Motor neuron (in vitro differentiated cells): ENCODE data around the gene GATC. TPM values are rescaled to one million over a fixed set of nuclear protein-coding genes. Genes with fewer than 3 reads are reported as not detected.
A peak's percentile ranks its signal among the peaks of the same experiment; 100 is the strongest.

Experiments
- ATAC-seq, 8 experiments: fragments of 200-7000 bp; cut with Tn5 transposase; replicated peaks in 6 of 8; 2 replicates each; pipeline ENCODE4 v1.8.0; 2021; ENCODE audit warnings: mild to moderate bottlenecking in 8 of 8, moderate library complexity in 8 of 8
- H3K27ac ChIP-seq, 2 donors: fragments of 250-450 bp; sonication (Bioruptor Pico); 2 replicates each; pipeline ENCODE4 v1.9.0; 2021; ENCODE audit warnings: antibody characterized with exemption in 2 of 2, mild to moderate bottlenecking in 2 of 2, moderate library complexity in 1 of 2
- H3K4me1 ChIP-seq, 2 donors: fragments of 250-450 bp; sonication (Bioruptor Pico); replicated peaks in 1 of 2; 2 replicates each; pipeline ENCODE4 v1.6.1; 2021; ENCODE audit warnings: antibody characterized with exemption in 2 of 2, mild to moderate bottlenecking in 2 of 2, moderate library complexity in 1 of 2
- H3K4me3 ChIP-seq, 5 donors: fragments of 250-450 bp; sonication (Bioruptor Pico); 2 replicates each; pipeline ENCODE4 v1.9.0; 2021; ENCODE audit warnings: antibody characterized with exemption in 5 of 5, mild to moderate bottlenecking in 5 of 5, moderate library complexity in 4 of 5
- WGBS, 10 experiments: fragments of 450-650 bp; shearing (Covaris generic); methylation state at CpG; one replicate each; pipeline ENCODE4 v1.0.0; 2022; 5-methylcytosine and 5-hydroxymethylcytosine counted together
- in situ Hi-C, 9 experiments: fragments of 400-800 bp; cut with MboI; loops; one replicate each; pipeline ENCODE4 v1.15.0; 2021; ENCODE audit warnings: low sequenced_read_pairs in 9 of 9, low pct_unique_long_range_greater_than_20kb in 2 of 9; ENCODE audit not compliant: unreplicated experiment in 9 of 9
- total RNA-seq, 8 experiments: library from RNA; unstranded; fragments of 300-600 nt; gene quantifications; 2 replicates each; pipeline versions ENCODE4 v1.2.3 to v1.2.4, GENCODE V29; 2022

The GATC gene
- total RNA-seq, 8 experiments from 2014 or later = 20.4 to 38.8 (median 24.5) TPM

GRCh38 chr12:120465756-120466155 lies 19.5 kb downstream of the GATC start:
- Histone ChIP-seq H3K4me3 (no peak overlapping the region), H3K4me1 (peaks cover 6 to 18% of the 10 kb centered on the region in 2 donors), H3K27ac (no peak overlapping the region)
- WGBS, 10 experiments = 31 to 100% (median 56%) methylated on average over 1 to 5 of the region's 5 CpGs
- ATAC-seq = no peak
- in situ Hi-C loops = loop anchor here in 1 of 9 experiments (25.0 kb wide), 1 partner anchor 253 kb away; the partner anchor contains the start of gene RPLP0

DNA sequence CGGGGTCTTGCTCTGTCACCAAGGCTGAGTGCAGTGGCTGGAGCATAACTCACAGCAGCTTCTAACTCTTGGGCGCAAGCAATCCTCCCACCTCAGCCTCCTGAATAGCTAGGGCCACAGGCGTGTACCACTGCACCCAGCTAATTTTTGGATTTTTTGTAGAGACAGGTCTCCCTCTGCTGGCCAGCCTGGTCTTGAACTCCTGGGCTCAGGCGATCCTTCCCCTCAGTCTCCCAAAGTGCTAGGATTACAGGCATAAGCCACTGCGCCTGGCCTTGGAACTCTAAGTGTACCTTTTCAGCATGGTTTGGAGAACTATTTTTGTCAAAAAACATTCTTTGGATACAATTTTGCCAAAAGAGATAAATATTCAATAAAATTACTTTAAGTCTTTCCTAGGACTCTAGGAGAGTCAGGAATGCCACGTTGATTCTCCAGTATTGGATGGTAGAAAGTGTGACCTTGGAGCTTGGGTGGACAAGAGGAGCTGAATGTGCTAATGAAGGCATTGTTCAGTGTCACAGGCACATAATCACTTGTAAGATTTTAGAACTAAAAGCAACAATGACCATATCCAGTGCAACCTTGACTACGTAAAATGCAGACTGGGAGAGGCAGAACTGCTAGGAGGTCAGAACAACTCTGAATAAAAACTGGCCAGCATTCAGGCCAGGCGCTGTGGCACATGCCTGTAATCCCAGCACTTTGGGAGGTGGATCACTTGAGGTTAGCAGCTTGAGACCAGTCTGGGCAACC lies 20.5 kb downstream of the GATC start:
- Histone ChIP-seq H3K27ac (no peak overlapping the region), H3K4me3 (no peak overlapping the region), H3K4me1 (peaks cover 7 to 19% of the 10 kb centered on the region in 2 donors)
- in situ Hi-C loops = loop anchor here in 1 of 9 experiments (25.0 kb wide), 1 partner anchor 254 kb away; the partner anchor contains the start of gene RPLP0
- 14 to 100% (median 61%) methylated on average over 1 to 8 of the region's 8 CpGs for WGBS, 10 experiments
- ATAC-seq = peak in 2 of 8 experiments; percentile 5 to 8

DNA sequence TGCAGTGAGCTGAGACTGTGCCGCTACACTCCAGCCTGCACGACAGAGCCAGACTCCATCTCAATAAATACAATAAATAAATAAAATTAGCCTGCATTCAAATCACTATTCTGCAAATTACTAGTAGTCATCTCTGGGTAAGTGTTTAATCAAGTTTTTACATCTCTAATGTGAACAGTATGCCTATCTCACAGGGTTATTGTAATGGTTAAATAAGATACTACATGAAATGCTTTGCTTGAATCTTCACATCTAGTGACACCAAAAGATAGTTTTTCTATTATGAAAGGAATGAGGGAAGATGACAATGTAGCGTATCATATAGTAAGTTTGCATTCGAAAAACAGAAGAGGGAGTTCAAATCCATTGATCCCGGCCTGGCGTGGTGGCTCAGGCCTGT lies 21.2 kb downstream of the GATC start:
- H3K4me1 ChIP-seq = peaks cover 7 to 19% of the 10 kb centered on the region in 2 donors
- 80 to 100% (median 96%) methylated on average over 1 to 6 of the region's 6 CpGs for WGBS, 10 experiments
- in situ Hi-C loops = loop anchor here in 1 of 9 experiments (25.0 kb wide), 1 partner anchor 255 kb away; the partner anchor contains the start of gene RPLP0
- no peak overlapping the region for H3K4me3 ChIP-seq
- ATAC-seq = no peak
- H3K27ac ChIP-seq = no peak overlapping the region

DNA sequence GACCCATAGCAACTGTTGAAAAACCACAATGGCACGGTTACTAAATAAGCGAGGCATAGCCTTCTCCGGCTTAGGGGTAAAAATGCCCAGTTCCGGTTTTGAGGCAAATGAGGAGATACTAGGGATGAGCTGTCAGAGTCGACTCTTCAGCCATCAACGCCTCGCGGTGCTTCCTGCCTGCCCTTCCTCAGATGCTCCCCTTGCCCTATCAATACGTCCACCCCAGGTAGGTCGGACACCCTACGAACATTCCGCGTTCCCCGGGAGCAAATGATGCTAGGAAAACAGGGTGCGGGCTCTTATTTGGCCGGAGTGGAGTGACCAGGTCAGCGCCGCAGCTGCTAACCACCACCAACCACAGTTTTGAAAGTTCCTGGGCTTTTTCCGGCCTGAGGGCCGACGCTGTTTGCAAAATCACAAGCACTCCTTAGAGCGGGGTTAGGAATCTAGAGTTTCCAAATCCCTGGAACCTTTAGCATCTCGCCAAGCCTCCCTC lies 22.1 kb downstream of the GATC start:
- Histone ChIP-seq H3K27ac (peak overlapping the region; percentile 97 to 98), H3K4me3 (peak overlapping the region; percentile 66 to 95 (median 70)), H3K4me1 (peaks cover 7 to 19% of the 10 kb centered on the region in 2 donors)
- in situ Hi-C loops = loop anchor here in 1 of 9 experiments (25.0 kb wide), 1 partner anchor 256 kb away; the partner anchor contains the start of gene RPLP0
- peak in 3 of 8 experiments; percentile 11 to 25 (median 20) for ATAC-seq
- 0 to 24% (median 2%) methylated on average over 3 to 19 of the region's 23 CpGs; no CpG with 5 or more reads in 1 of the 10 experiments for WGBS, 10 experiments

DNA sequence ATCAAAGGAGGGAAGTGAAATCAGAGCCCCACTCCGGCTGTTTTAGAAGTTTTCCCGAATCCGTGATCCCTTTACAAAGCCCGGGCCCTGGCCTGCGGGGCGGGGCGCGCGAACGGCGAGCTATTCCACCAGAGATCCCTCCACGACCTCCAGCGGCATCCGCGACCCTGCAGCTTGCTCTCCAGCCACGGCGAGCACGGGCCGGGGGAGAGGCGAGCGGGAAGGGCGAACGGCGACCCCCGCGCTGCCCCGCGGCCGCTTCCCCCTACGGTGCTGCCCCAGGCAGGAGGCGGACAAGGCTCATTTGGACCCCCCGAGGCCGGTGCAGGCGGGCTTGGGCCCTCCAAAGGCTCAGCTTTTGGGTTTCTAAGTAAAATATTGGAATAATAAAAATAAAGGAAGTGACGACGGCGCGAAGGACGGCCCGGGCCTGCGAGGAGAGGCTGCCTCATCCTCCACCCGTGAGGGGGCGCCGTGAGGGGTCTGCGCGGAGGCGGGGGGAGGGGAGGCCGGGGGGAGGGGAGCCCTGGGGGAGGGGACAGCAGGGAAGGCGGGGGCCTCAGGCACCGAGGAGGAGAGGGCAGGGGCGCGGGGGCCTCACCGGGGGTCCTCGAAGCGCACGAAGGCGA lies 22.7 kb downstream of the GATC start:
- in situ Hi-C loops = loop anchor here in 1 of 9 experiments (25.0 kb wide), 1 partner anchor 257 kb away; the partner anchor contains the start of gene RPLP0
- Histone ChIP-seq H3K27ac (peak overlapping the region; percentile 97 to 98), H3K4me3 (peak overlapping the region; percentile 66 to 95 (median 70)), H3K4me1 (peaks cover 7 to 19% of the 10 kb centered on the region in 2 donors)
- peak; percentile 6 to 72 (median 62) for ATAC-seq
- 0% methylated on average over 2 to 7 of the region's 57 CpGs; no CpG with 5 or more reads in 4 of the 10 experiments for WGBS, 10 experiments

DNA sequence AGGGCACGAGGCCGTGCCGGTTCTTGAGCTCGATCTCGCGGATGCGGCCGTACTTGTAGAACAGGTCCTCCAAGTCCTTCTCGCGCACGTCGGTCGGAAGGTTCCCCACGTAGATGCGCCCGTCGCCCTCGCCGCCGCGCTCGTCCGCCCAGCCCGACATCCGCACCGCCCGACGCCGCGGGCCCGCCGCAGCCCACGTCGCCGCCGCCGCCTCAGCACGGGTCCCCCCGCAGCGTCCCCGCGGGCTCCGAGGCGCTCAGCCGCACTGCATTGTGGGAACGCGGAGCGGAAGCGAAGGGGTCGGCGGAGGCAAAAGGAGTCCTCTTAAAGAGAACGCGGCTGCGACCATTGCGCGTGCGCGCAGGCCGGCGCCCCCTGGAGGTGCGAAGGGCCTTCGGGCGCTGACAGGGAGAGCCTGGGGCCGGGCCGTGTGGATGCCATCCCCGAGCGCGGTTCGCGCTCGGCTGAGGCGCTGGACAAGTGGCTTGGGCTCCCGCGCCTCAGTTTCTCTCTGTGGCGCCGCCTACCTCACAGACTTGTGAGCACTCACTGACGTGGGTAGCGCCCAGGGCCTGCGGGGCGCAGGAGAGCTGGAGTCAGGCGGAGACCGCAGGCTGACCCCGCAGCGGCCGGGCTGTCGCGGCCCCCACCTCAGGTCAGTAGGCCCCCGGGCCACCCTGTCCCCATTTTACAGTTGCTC lies 23.4 kb downstream of the GATC start, which contains the start of gene SRSF9:
Gene SRSF9, minus strand, starts transcription at position 299 of the 700 bp plus-strand sequence. Its CDS starts 139 bp downstream, at position 160.
- peak within 1 kb of the TSS; percentile 97 to 98 for H3K27ac ChIP-seq

DNA sequence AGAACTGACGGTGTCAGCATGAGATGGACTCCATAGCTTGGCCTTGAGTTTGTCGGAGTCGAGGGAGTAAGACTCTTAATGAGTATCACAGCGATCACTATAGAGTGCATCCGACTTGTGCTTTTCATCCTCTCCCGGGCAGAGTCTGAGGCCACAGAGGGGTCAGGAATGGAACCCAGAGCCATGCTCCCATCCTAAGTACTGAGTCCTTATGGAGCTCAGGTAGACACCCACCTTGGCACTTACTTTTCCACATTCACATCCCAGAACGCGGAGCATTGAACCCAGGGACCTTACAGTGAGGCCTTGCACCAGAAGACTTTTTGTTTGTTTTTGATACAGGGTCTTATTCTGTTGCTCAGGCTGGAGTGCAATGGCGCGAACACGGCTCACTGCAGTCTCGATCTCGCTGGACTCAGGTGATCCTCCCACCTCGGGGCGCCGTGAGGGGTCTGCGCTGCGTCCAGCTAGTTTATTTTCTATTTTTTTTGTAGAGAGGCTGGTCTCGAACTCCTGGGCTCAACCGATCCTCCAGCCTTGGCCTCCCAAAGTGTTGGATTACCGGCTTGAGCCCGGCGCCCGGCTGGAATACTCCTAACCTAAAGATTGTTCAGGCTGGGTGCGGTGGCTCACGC lies 24.0 kb downstream of the GATC start:
- WGBS, 10 experiments = 8 to 90% (median 77%) methylated on average over 2 to 14 of the region's 26 CpGs; no CpG with 5 or more reads in 4 of the 10 experiments
- Histone ChIP-seq H3K4me3 (peak overlapping the region; percentile 66 to 95 (median 70)), H3K4me1 (peaks cover 7 to 19% of the 10 kb centered on the region in 2 donors), H3K27ac (peak overlapping the region; percentile 97 to 98)
- ATAC-seq = peak in 7 of 8 experiments; percentile 15 to 41 (median 35)
- in situ Hi-C loops = loop anchor here in 1 of 9 experiments (25.0 kb wide), 1 partner anchor 258 kb away; the partner anchor contains the start of gene RPLP0

More for the DNA sequence above, 23.4 kb downstream of the GATC start, which contains the start of gene SRSF9:
- in situ Hi-C loops = loop anchor here in 1 of 9 experiments (25.0 kb wide), 1 partner anchor 257 kb away; the partner anchor contains the start of gene RPLP0
- peak; percentile 82 to 96 (median 92) for ATAC-seq
- Histone ChIP-seq H3K4me1 (peaks cover 7 to 19% of the 10 kb centered on the region in 2 donors), H3K4me3 (peak within 1 kb of the TSS; percentile 66 to 95 (median 70))
- 0 to 2% (median 0%) methylated on average over 4 to 17 of the region's 88 CpGs; no CpG with 5 or more reads in 7 of the 10 experiments for whole genome bisulfite sequencing, 10 experiments

GRCh38 chr12:120472521-120472920 lies 26.3 kb downstream of the GATC start:
- Histone ChIP-seq H3K27ac (no peak overlapping the region), H3K4me1 (peaks cover 5 to 13% of the 10 kb centered on the region in 2 donors), H3K4me3 (no peak overlapping the region)
- in situ Hi-C loops = loop anchor here in 1 of 9 experiments (25.0 kb wide), 1 partner anchor 260 kb away; the partner anchor contains the start of gene RPLP0
- ATAC-seq = no peak

- in situ Hi-C loops = loop anchor here in 1 of 9 experiments (25.0 kb wide), 1 partner anchor 262 kb away; the partner anchor contains the start of gene RPLP0
- H3K4me1 ChIP-seq = peaks cover 5 to 10% of the 10 kb centered on the region in 2 donors
Measured at GRCh38 chr12:120473807-120474615, 27.8 kb downstream of the GATC start.

GRCh38 chr12:120474616-120474960 lies 28.3 kb downstream of the GATC start:
- in situ Hi-C loops = loop anchor here in 1 of 9 experiments (25.0 kb wide), 1 partner anchor 262 kb away; the partner anchor contains the start of gene RPLP0
- Histone ChIP-seq H3K4me1 (peaks cover 5 to 10% of the 10 kb centered on the region in 2 donors), H3K4me3 (no peak overlapping the region), H3K27ac (no peak overlapping the region)
- 0 to 50% (median 33%) methylated on average over 1 of the region's 2 CpGs; no CpG with 5 or more reads in 7 of the 10 experiments for WGBS, 10 experiments
- ATAC-seq = peak in 6 of 8 experiments; percentile 7 to 47 (median 14)

More at GRCh38 chr12:120473807-120474615, 27.8 kb downstream of the GATC start:
- no peak for ATAC-seq
- Histone ChIP-seq H3K4me3 (no peak overlapping the region), H3K27ac (no peak overlapping the region)
- WGBS, 10 experiments = 13 to 100% (median 71%) methylated on average over 2 to 6 of the region's 6 CpGs; no CpG with 5 or more reads in 1 of the 10 experiments

GRCh38 chr12:120475643-120476042 lies 29.4 kb downstream of the GATC start:
- H3K4me1 ChIP-seq = peaks cover 2 to 6% of the 10 kb centered on the region in 2 donors
- in situ Hi-C loops = no loop called here
- ATAC-seq = no peak
- H3K4me3 ChIP-seq = no peak overlapping the region
- H3K27ac ChIP-seq = no peak overlapping the region
- 71 to 100% (median 100%) methylated on average over 1 of the region's 1 CpG; no CpG with 5 or more reads in 2 of the 10 experiments for WGBS, 10 experiments
